NB4 (cell line): ENCODE results near the gene FAM193B.
A peak's percentile ranks its signal among the peaks of the same experiment; 100 is the strongest.

ENCODE experiments used
- CTCF ChIP-seq: IDR thresholded peaks from one replicate; pipeline ENCODE4 v1.5.1; 2012; ENCODE audit warnings: low read depth, low read length
- MYC ChIP-seq: IDR thresholded peaks from 2 replicates; pipeline ENCODE4 v1.6.1; 2011; ENCODE audit warnings: low read depth, low read length
- POLR2A ChIP-seq: IDR thresholded peaks from 2 replicates; pipeline ENCODE4 v1.6.1; 2011; ENCODE audit warnings: mild to moderate bottlenecking; ENCODE audit not compliant: insufficient read length; ENCODE audit errors: extremely low read depth
- TF ChIP-seq, protein P1 (sequence below): IDR thresholded peaks from 2 replicates; pipeline ENCODE4 v1.6.1; 2011; ENCODE audit warnings: low read depth, low read length

DNA sequence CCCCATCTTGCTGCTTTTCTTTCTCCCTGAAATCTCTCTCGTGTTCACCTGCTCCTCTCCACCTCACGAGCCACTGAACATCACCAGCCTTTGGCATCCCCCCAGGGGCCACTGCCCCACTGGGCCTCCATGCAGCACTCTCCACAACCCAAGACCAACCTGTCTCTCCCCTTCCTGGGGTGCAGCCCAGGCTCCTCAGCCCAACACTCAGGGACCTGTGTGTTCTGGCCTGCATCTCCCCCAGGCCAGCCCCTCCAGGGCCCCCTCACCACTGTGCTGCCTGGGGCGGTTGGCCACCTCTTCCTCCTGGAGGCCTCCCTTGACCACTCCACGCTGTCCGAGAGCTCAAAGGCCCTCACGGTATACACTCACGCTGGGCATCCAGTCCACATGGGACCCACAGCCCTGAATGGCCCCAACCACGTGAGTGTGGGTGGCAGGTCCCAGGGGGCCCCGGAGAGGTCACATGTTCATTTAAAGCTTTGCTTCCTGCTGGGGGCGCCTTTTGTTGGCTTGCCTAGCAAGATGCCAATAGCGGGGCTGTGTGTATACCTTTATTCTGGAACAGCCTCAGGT is 44.3 kb downstream of the FAM193B start:
- TF ChIP-seq CTCF: peak; percentile 18
- TF ChIP-seq POLR2A: no peak
- peak; percentile 91 for TF ChIP-seq MYC
- TF ChIP-seq, protein P1, sequence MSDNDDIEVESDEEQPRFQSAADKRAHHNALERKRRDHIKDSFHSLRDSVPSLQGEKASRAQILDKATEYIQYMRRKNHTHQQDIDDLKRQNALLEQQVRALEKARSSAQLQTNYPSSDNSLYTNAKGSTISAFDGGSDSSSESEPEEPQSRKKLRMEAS: peak; percentile 98
